Activated CD8-positive, alpha-beta T cell treated with anti-CD3 and anti-CD28 coated beads, Interleukin-2, amount 10 ng/mL, durations not matched to agents 7 days and 5 days (primary cell): ENCODE measurements around the gene HHAT. TPM values are rescaled to one million over a fixed set of nuclear protein-coding genes. Genes with fewer than 3 reads are reported as not detected.

Experiments used
- ATAC-seq: fragments of 150-1000 bp; cut with Tn5 transposase; one replicate; pipeline ENCODE4 v1.10.0; 2021; ENCODE audit warnings: moderate library complexity
- CTCF ChIA-PET: fragments of 350-600 bp; sonication (Branson Sonifier 250); formaldehyde crosslinking; loops from one replicate; lab custom pipeline; 2021; ENCODE audit warnings: antibody characterized with exemption; lab: Charles Lee
- POLR2A ChIA-PET: fragments of 350-600 bp; sonication (Branson Sonifier 250); formaldehyde crosslinking; loops from one replicate; lab custom pipeline; 2021; ENCODE audit warnings: antibody characterized with exemption; lab: Charles Lee
- DNase-seq: peaks from one replicate; pipeline ENCODE4 v3.0.0-alpha.2; 2020
- H3K27ac Mint-ChIP-seq: one replicate; pipeline ENCODE4 v1.8.0; 2021; ENCODE audit warnings: mild to moderate bottlenecking, mixed read lengths
- H3K27me3 Mint-ChIP-seq: one replicate; pipeline ENCODE4 v1.8.0; 2021; ENCODE audit warnings: low read depth, mixed read lengths
- H3K36me3 Mint-ChIP-seq: one replicate; pipeline ENCODE4 v1.8.0; 2021; ENCODE audit warnings: low read depth, mixed read lengths
- H3K4me1 Mint-ChIP-seq: one replicate; pipeline ENCODE4 v1.8.0; 2021; ENCODE audit warnings: low read depth, mixed read lengths
- H3K4me3 Mint-ChIP-seq: one replicate; pipeline ENCODE4 v1.8.0; 2021; ENCODE audit warnings: mild to moderate bottlenecking, mixed read lengths
- H3K9me3 Mint-ChIP-seq: one replicate; pipeline ENCODE4 v1.8.0; 2022; ENCODE audit warnings: mixed read lengths; ENCODE audit not compliant: insufficient read depth
- total RNA-seq, 2 experiments: library from RNA; stranded (reverse); gene quantifications; one replicate each; pipeline ENCODE4 v1.2.3, GENCODE V29; 2021

Gene HHAT
- total RNA-seq, 2 experiments from 2014 or later = 0.71 to 0.94 TPM

DNA sequence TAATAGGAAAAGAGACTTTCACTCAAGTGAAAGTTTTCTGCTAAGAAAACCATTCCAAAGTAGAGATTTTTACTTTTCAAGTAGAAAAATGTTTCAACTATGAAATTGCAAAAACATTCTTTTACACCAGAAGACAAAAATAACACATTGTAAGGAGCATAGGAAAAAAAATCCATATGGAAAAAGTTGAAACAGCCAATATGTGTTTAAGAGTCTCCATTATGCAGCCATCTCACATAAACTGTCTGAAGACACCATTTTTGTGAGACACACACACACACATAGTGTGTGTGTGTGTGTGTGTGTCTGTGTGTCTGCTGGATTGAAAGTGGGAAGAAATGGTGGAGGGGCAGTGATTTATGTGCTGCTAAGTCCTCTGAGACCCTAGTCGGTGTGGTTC lies 162.1 kb downstream of the HHAT start:
- Mint-ChIP-seq H3K9me3 (no peaks in the 10 kb centered on the region), H3K36me3 (no peaks in the 10 kb centered on the region), H3K4me3 (no peak overlapping the region), H3K4me1 (peaks cover 17% of the 10 kb centered on the region), H3K27me3 (peaks cover 3% of the 10 kb centered on the region), H3K27ac (no peak overlapping the region)
- DNase-seq (no peak), ATAC-seq (no peak)
- ChIA-PET POLR2A (no interaction called here), CTCF (no interaction called here)

DNA sequence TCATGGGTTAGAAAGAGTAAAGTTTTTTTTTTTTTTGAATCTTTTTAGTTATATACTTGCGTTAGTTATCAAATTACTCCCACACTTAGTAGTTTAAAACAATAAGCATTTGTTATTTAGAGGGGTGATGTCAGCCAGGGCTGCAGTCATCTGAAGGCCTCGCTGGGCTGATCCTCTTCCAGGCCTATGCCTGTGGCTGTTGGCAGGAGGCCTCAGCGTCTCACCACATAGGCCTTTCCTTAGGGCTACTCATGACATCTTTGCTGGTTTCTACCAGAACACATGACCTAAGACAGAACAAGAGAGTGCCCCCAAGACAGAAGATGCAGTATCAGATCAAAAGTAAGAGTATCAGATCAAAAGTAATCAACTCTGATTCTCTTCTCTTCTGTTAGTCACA lies 167.4 kb downstream of the HHAT start:
- CTCF ChIA-PET = no interaction called here
- Mint-ChIP-seq H3K4me1 (no peaks in the 10 kb centered on the region), H3K27ac (no peak overlapping the region), H3K4me3 (no peak overlapping the region), H3K27me3 (peaks cover 2% of the 10 kb centered on the region), H3K9me3 (no peaks in the 10 kb centered on the region), H3K36me3 (no peaks in the 10 kb centered on the region)
- ATAC-seq = no peak
- POLR2A ChIA-PET = no interaction called here
- no peak for DNase-seq

DNA sequence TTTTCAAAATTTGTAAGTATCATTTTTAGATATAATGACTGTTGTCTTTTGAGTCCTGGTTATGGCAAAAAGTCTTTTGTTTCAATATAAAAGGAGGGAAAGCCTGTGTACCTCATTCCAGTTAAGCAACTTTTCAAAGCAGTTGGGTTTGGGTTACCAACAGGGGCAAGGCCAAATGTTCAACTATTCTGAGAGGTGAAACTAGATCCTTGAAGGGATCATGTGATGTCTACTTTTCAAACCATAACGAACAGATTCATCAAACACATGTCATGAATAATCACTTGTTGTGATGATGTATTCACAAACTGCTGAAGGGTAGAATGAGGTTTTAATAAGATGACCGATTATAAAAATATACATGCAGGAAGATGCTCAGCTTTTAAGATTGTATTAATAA lies 171.3 kb downstream of the HHAT start:
- POLR2A ChIA-PET = no interaction called here
- Mint-ChIP-seq H3K36me3 (no peaks in the 10 kb centered on the region), H3K4me3 (no peak overlapping the region), H3K4me1 (no peaks in the 10 kb centered on the region), H3K9me3 (no peaks in the 10 kb centered on the region), H3K27ac (no peak overlapping the region), H3K27me3 (peaks cover 2% of the 10 kb centered on the region)
- CTCF ChIA-PET = no interaction called here
- DNase-seq (no peak), ATAC-seq (no peak)

DNA sequence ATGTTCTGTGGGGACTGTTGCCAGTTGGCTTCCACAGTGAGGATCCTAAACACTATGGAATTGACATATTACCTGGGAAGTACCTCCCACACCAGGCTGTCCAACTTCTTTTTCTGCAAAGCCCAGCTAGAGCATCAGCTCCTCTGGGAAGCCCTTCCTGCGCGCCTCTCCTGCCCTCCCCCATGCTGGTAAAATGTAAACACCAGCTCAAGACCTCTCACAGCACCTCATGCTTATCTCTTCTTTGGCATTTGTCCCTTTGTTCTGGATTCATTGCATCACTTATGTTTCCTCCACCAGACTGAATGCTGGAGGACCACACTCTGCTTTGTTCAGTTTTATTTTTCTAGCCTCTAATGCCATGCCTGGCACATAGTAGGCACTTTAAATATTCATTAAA lies 172.1 kb downstream of the HHAT start:
- Mint-ChIP-seq H3K4me3 (no peak overlapping the region), H3K36me3 (no peaks in the 10 kb centered on the region), H3K27ac (no peak overlapping the region), H3K27me3 (peaks cover 2% of the 10 kb centered on the region), H3K9me3 (no peaks in the 10 kb centered on the region), H3K4me1 (no peaks in the 10 kb centered on the region)
- POLR2A ChIA-PET = no interaction called here
- DNase-seq (no peak), ATAC-seq (no peak)
- CTCF ChIA-PET = no interaction called here

DNA sequence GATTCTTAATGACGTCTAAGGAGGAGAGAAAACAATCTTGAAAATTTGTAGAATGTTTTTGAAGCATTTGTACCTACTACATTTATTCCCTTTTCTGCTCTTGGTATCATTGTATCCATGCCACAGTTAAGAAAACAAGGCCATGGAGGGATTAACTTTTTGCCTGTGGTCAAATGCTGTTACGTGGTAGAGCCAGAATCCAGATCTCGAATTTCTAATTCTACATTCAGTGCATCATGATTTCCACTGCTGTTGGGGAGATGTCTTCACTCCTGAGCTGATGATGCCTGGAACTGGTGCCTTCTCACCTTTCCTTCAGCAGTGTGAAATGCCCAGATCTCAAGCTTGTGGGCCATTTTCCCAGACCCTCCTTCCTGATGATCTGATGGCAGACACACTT lies 175.6 kb downstream of the HHAT start:
- ATAC-seq = no peak
- H3K27me3 Mint-ChIP-seq = peaks cover 3% of the 10 kb centered on the region
- H3K4me1 Mint-ChIP-seq = no peaks in the 10 kb centered on the region
- ChIA-PET CTCF (no interaction called here), POLR2A (no interaction called here)
- H3K36me3 Mint-ChIP-seq = no peaks in the 10 kb centered on the region
- H3K9me3 Mint-ChIP-seq = no peaks in the 10 kb centered on the region
- no peak overlapping the region for H3K27ac Mint-ChIP-seq
- H3K4me3 Mint-ChIP-seq = no peak overlapping the region
- DNase-seq = no peak

DNA sequence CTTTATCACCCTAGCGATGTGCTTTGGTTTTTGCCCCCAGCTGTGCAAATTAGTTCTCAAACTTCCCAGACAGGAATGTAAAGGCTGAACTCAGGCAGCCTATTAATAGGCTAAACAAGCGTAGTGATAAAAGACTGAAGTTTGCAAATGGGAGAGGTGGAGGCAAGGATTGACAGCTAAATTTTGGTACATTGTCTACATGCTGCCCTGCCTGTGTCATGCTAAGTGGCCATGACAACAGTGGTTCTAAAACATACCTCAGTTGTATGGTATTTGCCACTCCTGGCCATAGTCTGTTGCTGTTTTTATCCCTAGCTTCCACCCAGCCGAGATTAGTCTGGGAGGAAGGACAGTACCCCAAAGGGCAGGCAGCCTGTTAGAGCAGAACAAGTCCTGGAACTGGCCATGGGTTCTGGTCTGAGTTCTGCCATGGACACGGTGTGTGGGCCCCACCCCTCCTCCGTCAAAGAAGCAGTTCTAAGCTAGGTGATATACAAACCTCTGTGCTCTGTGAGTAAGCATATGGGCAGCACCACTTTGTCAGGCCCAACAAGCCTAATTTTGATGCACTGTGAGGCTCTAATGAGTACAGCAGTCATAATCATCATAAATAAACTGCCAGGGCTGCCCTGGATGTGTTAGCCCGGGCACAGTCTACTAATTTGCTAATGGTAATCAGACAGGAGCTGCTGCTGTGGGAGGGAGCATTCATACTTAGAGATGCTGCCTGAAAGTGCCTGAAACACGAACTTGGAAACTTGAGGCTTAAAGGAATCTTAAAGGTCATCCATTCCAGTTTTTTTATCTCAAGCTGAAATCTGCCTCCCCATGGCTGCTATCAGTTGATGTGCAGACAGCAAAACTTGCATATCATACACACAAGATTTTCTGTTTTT lies 177.1 kb downstream of the HHAT start:
- H3K27ac Mint-ChIP-seq = no peak overlapping the region
- DNase-seq (no peak), ATAC-seq (no peak)
- POLR2A ChIA-PET = no interaction called here
- H3K9me3 Mint-ChIP-seq = no peaks in the 10 kb centered on the region
- H3K27me3 Mint-ChIP-seq = peaks cover 6% of the 10 kb centered on the region
- H3K4me1 Mint-ChIP-seq = no peaks in the 10 kb centered on the region
- H3K36me3 Mint-ChIP-seq = no peaks in the 10 kb centered on the region
- no peak overlapping the region for H3K4me3 Mint-ChIP-seq
- CTCF ChIA-PET = no interaction called here

DNA sequence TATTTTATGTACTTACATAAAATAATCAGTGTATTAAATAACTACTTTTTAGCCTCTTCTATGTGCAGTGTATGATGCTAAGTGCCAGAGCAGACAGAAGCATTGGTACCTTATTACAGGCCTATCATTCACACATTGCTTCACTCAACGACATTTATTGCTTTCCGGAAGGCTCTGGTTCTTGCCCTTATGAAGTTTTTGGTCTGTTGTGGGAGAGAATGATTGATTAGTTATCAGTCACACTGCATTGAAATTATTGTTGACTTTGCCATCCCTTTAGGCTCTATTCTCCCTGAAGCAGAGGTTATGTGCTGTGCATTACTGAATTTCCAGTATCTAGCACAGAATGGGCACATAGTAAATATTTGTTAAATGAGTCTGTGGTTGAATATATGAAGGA lies 178.0 kb downstream of the HHAT start:
- H3K4me3 Mint-ChIP-seq = no peak overlapping the region
- no peak overlapping the region for H3K27ac Mint-ChIP-seq
- CTCF ChIA-PET = no interaction called here
- ATAC-seq (no peak), DNase-seq (no peak)
- no peaks in the 10 kb centered on the region for H3K4me1 Mint-ChIP-seq
- POLR2A ChIA-PET = no interaction called here
- H3K36me3 Mint-ChIP-seq = no peaks in the 10 kb centered on the region
- H3K27me3 Mint-ChIP-seq = peaks cover 4% of the 10 kb centered on the region
- H3K9me3 Mint-ChIP-seq = no peaks in the 10 kb centered on the region

DNA sequence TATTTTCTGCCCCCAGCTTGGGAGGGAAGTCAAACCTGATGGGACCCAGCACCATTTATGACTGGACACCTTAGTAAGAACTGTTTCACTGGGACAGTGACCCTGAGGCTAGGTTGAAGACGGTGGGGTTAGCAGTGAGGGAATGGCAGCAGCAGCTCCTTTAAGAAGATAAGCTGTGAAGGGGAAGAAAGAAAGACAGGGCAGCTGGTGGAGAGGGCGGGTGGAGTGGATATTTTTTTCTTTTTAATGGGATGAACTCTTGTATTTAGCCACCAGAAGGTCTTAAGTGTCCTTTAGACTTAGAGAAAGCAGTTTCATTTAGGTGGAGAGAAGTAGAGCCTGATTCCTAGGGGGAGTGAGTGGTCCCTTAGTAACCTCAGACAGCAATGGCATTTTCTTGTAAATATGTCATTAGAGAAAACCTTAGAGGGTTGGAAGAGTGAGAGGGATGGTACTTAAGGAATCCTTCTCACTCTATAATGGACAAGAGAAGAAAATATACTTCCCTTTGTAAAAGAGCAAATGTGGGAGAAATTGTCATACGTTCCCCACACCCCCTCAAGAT lies 187.5 kb downstream of the HHAT start:
- no peaks in the 10 kb centered on the region for H3K4me1 Mint-ChIP-seq
- POLR2A ChIA-PET = no interaction called here
- CTCF ChIA-PET = no interaction called here
- H3K27ac Mint-ChIP-seq = no peak overlapping the region
- no peaks in the 10 kb centered on the region for H3K36me3 Mint-ChIP-seq
- ATAC-seq (no peak), DNase-seq (no peak)
- peaks cover 5% of the 10 kb centered on the region for H3K27me3 Mint-ChIP-seq
- no peaks in the 10 kb centered on the region for H3K9me3 Mint-ChIP-seq
- no peak overlapping the region for H3K4me3 Mint-ChIP-seq

DNA sequence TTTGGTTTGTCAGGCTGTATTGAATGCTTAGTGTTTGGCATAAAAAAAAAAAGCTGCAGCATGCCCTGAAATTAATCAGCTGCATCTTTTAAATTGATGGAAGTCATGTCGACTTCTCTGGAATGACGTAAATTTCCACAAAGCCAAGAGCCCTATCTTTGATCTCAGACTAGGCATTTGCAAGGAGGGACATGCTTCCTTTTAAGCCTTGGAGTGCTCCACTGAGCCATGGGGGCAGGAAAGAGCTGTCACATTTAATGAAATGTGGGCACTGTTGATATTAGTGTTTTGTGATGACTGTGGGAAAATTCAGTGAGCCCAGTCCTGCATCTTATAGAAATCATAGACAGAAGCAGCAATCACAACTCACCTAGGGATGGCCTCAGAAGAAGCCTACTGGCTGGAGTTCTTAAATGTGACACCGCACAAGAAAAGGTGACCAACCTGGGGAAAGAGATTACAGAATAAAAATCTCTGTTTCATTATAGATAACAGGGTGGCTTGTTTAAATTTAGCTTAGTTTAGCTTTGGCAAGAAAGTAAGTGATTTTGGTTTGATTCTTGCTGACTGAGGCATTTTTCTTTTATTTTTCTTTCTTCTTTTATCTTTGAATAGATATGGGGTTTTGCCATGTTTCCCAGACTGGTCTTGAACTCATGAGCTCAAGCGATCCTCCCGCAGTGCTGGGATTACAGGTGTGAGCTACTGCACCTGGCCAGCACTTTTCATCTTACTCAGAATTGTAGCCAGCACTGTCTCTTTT lies 188.2 kb downstream of the HHAT start:
- no peak overlapping the region for H3K27ac Mint-ChIP-seq
- ATAC-seq (no peak), DNase-seq (no peak)
- no peaks in the 10 kb centered on the region for H3K9me3 Mint-ChIP-seq
- ChIA-PET POLR2A (no interaction called here), CTCF (no interaction called here)
- no peak overlapping the region for H3K4me3 Mint-ChIP-seq
- no peaks in the 10 kb centered on the region for H3K4me1 Mint-ChIP-seq
- H3K27me3 Mint-ChIP-seq = peaks cover 5% of the 10 kb centered on the region
- H3K36me3 Mint-ChIP-seq = no peaks in the 10 kb centered on the region

DNA sequence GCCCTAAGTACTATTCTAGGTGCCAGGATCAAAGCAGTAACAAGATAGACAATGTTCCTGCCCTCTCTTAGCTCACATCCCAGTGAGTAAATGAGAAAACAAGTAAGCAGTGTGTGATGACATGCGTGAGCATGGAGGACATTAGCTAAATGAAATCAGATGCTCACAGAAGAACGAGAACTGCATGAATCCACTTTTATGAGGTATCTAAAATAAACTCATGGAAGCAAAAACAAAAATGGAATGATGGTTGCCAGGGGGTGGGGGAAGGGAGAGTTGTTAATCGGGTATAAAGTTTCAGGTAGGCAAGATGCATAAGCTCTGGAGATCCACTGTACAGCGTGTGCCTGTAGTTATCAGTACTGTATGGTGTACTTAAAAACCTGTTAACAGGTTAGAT lies 195.1 kb downstream of the HHAT start:
- H3K4me1 Mint-ChIP-seq = no peaks in the 10 kb centered on the region
- ChIA-PET CTCF (no interaction called here), POLR2A (no interaction called here)
- H3K9me3 Mint-ChIP-seq = no peaks in the 10 kb centered on the region
- H3K27ac Mint-ChIP-seq = no peak overlapping the region
- peaks cover 3% of the 10 kb centered on the region for H3K27me3 Mint-ChIP-seq
- no peak for ATAC-seq
- no peaks in the 10 kb centered on the region for H3K36me3 Mint-ChIP-seq
- H3K4me3 Mint-ChIP-seq = no peak overlapping the region
- no peak for DNase-seq

DNA sequence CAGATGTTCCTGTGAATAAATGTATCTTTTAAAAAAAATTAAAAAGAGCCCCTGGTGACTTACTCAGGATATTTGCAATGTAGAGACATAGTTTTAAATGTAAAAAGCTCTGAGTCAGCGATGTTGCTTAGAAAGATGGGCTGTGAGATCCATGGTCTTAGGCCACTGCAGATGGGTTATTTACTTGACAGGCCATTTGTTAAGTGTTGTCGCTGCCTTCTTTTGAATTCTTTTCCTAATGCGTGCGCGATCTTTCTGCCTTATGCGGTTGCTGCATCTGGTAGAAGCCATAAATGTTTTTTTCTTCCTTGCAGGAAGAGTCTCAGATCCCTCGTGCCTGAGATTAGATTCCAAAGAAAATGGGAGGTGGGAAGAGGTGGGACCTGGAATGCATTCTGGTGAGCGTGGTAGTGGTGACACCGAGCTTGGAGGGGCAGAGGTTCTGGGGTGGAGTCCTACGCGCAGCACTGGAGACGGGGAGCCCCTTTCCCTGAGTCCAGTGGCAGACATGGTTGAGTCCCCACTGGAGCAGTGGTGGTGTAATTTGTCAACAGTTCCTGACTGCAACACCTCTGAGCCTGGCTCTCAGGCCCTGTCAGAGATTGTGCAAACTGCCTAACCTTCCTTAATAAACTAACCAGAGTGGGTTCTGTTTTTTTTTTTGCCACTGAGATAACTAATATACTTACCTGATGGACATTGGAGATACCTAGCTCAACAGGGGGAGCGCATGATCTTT lies 197.2 kb downstream of the HHAT start:
- H3K9me3 Mint-ChIP-seq = no peaks in the 10 kb centered on the region
- POLR2A ChIA-PET = no interaction called here
- H3K27ac Mint-ChIP-seq = no peak overlapping the region
- no peak overlapping the region for H3K4me3 Mint-ChIP-seq
- CTCF ChIA-PET = no interaction called here
- H3K4me1 Mint-ChIP-seq = no peaks in the 10 kb centered on the region
- H3K27me3 Mint-ChIP-seq = no peaks in the 10 kb centered on the region
- no peak for ATAC-seq
- DNase-seq = no peak
- no peaks in the 10 kb centered on the region for H3K36me3 Mint-ChIP-seq

DNA sequence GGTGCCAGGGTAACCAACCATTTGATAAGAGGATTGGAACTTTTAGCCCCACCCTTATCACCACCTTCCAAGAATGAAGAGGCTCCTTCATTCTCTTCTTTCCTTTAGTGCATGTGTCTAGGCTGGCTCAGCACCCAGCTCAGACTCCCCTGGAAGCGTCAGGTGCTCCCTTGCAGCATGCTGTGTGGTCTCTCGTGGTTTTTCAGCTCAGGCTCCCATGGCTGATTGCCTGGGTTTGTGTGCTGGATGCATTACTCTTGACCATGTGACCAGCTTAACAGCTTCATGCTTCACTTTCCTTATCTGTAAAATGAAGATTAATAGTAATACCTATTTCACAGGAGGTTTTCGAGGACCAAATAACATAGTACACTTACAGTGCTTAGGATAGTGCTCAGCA lies 198.4 kb downstream of the HHAT start:
- H3K9me3 Mint-ChIP-seq = no peaks in the 10 kb centered on the region
- no peak for ATAC-seq
- H3K36me3 Mint-ChIP-seq = no peaks in the 10 kb centered on the region
- no peak overlapping the region for H3K4me3 Mint-ChIP-seq
- H3K4me1 Mint-ChIP-seq = no peaks in the 10 kb centered on the region
- ChIA-PET POLR2A (no interaction called here), CTCF (no interaction called here)
- no peak overlapping the region for H3K27ac Mint-ChIP-seq
- no peak for DNase-seq
- no peaks in the 10 kb centered on the region for H3K27me3 Mint-ChIP-seq
